DOHH2 (cell line): ENCODE data around the gene ASIC5.

Experiments
- H3F3A ChIP-seq: fragments of 200-600 bp; sonication (generic), shearing (Covaris generic); 2 replicates; pipeline ENCODE4 v1.6.0; 2016; ENCODE audit warnings: antibody characterized with exemption, mild to moderate bottlenecking; ENCODE audit not compliant: control insufficient read depth, insufficient read depth
- H3K27ac ChIP-seq: fragments of 200-600 bp; sonication (generic); 2 replicates; pipeline ENCODE4 v1.5.1; 2014; ENCODE audit warnings: low read depth, mild to moderate bottlenecking, low read length, moderate library complexity
- H3K27me3 ChIP-seq: fragments of 200-600 bp; sonication (generic); 2 replicates; pipeline ENCODE4 v1.6.1; 2014; ENCODE audit warnings: mild to moderate bottlenecking, low read length, mixed read lengths; ENCODE audit not compliant: control insufficient read depth
- H3K36me3 ChIP-seq: fragments of 200-600 bp; sonication (generic); 2 replicates; pipeline ENCODE4 v1.6.1; 2014; ENCODE audit warnings: mild to moderate bottlenecking, low read length, moderate library complexity, mixed read lengths; ENCODE audit not compliant: control insufficient read depth
- H3K4me1 ChIP-seq: fragments of 200-600 bp; sonication (generic); 2 replicates; pipeline ENCODE4 v1.6.1; 2014; ENCODE audit warnings: mild to moderate bottlenecking, low read length, mixed read lengths; ENCODE audit not compliant: control insufficient read depth
- H3K4me2 ChIP-seq: fragments of 200-600 bp; sonication (generic); 2 replicates; pipeline ENCODE4 v1.6.0; 2014; ENCODE audit warnings: mild to moderate bottlenecking, low read length, moderate library complexity
- H3K4me3 ChIP-seq: fragments of 200-600 bp; sonication (generic); 2 replicates; pipeline ENCODE4 v1.5.1; 2014; ENCODE audit warnings: mild to moderate bottlenecking, low read length, mixed read lengths
- H3K79me2 ChIP-seq: fragments of 200-600 bp; sonication (generic); 2 replicates; pipeline ENCODE4 v1.6.1; 2014; ENCODE audit warnings: mild to moderate bottlenecking, low read length, mixed read lengths; ENCODE audit not compliant: control insufficient read depth
- H3K9me2 ChIP-seq: fragments of 200-600 bp; sonication (generic); replicated peaks from 2 replicates; pipeline ENCODE4 v1.6.1; 2014; ENCODE audit warnings: mild to moderate bottlenecking, low read length, mixed read lengths; ENCODE audit not compliant: control insufficient read depth
- H3K9me3 ChIP-seq: fragments of 200-600 bp; sonication (generic); 2 replicates; pipeline ENCODE4 v1.6.1; 2014; ENCODE audit warnings: antibody characterized with exemption, low read length, mixed read lengths; ENCODE audit not compliant: control insufficient read depth, insufficient read depth
- H4K20me1 ChIP-seq: fragments of 200-600 bp; sonication (generic); 2 replicates; pipeline ENCODE4 v1.6.0; 2014; ENCODE audit warnings: low read depth, mild to moderate bottlenecking, antibody characterized with exemption, low read length, moderate library complexity; ENCODE audit not compliant: control insufficient read depth, insufficient read depth
- CTCF ChIP-seq: fragments of 200-600 bp; sonication (generic); IDR thresholded peaks from one replicate; pipeline ENCODE4 v1.5.1; 2014; ENCODE audit warnings: antibody characterized with exemption, mild to moderate bottlenecking, low read depth, low read length; ENCODE audit not compliant: poor library complexity, severe bottlenecking
- EZH2phosphoT487 ChIP-seq: fragments of 200-600 bp; sonication (generic); IDR thresholded peaks from 2 replicates; pipeline ENCODE4 v1.6.1; 2017; ENCODE audit warnings: borderline replicate concordance, mild to moderate bottlenecking, antibody characterized with exemption, low read length, moderate library complexity, mixed read lengths

The ASIC5 gene, protein sequence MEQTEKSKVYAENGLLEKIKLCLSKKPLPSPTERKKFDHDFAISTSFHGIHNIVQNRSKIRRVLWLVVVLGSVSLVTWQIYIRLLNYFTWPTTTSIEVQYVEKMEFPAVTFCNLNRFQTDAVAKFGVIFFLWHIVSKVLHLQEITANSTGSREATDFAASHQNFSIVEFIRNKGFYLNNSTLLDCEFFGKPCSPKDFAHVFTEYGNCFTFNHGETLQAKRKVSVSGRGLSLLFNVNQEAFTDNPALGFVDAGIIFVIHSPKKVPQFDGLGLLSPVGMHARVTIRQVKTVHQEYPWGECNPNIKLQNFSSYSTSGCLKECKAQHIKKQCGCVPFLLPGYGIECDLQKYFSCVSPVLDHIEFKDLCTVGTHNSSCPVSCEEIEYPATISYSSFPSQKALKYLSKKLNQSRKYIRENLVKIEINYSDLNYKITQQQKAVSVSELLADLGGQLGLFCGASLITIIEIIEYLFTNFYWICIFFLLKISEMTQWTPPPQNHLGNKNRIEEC

GRCh38 chr4:155866177-155866576 lies at the start of gene ASIC5:
Gene ASIC5 (minus strand): TSS chr4:155866277. CDS start chr4:155866226, 51 bp downstream.
- TF ChIP-seq CTCF (no peak), EZH2phosphoT487 (no peak)
- no peaks in the 10 kb centered on the region; the same call in 1 of the 2 replicates for H3F3A ChIP-seq
- H3K9me3 ChIP-seq = no peaks in the 10 kb centered on the region
- H3K79me2 ChIP-seq = no peaks in the 10 kb centered on the region
- no peaks in the 10 kb centered on the region for H3K9me2 ChIP-seq
- H3K4me3 ChIP-seq = no peak within 1 kb of the TSS
- H3K4me1 ChIP-seq = no peaks in the 10 kb centered on the region
- H3K4me2 ChIP-seq = no peak within 1 kb of the TSS
- no peak within 1 kb of the TSS for H3K27ac ChIP-seq
- H3K27me3 ChIP-seq = no peaks in the 10 kb centered on the region
- no peaks in the 10 kb centered on the region for H4K20me1 ChIP-seq
- no peaks in the 10 kb centered on the region for H3K36me3 ChIP-seq

GRCh38 chr4:155914782-155915181 lies 48.7 kb upstream of the ASIC5 start:
- Histone ChIP-seq H3K9me2 (no peaks in the 10 kb centered on the region), H3K4me2 (no peak overlapping the region), H3K4me3 (no peak overlapping the region), H3K79me2 (no peaks in the 10 kb centered on the region), H3F3A (no peaks in the 10 kb centered on the region), H3K27me3 (no peaks in the 10 kb centered on the region), H4K20me1 (no peaks in the 10 kb centered on the region), H3K9me3 (no peaks in the 10 kb centered on the region), H3K36me3 (no peaks in the 10 kb centered on the region), H3K4me1 (no peaks in the 10 kb centered on the region), H3K27ac (no peak overlapping the region)
- TF ChIP-seq EZH2phosphoT487 (no peak), CTCF (no peak)

- Histone ChIP-seq H3F3A (no peaks in the 10 kb centered on the region), H3K4me1 (no peaks in the 10 kb centered on the region), H3K36me3 (no peaks in the 10 kb centered on the region), H3K27ac (no peak overlapping the region), H4K20me1 (no peaks in the 10 kb centered on the region), H3K9me2 (no peaks in the 10 kb centered on the region), H3K79me2 (no peaks in the 10 kb centered on the region), H3K4me3 (no peak overlapping the region), H3K4me2 (no peak overlapping the region), H3K27me3 (no peaks in the 10 kb centered on the region), H3K9me3 (no peaks in the 10 kb centered on the region)
- no peak for TF ChIP-seq EZH2phosphoT487
- no peak for TF ChIP-seq CTCF
Observed at GRCh38 chr4:155911905-155912304, 45.8 kb upstream of the ASIC5 start.
